ENCODE results near the gene UBE2E2.

GRCh38 chr3:23166845-23167244 is 36.3 kb upstream of the UBE2E2 start:
- TF ChIP-seq CTCF (conservative IDR thresholded peaks at IDR 0.05; ENCODE audit: low read length) (no peak), EZH2phosphoT487 (IDR thresholded peaks at IDR 0.05; ENCODE audit: borderline replicate concordance, low read depth, low read length) (no peak)

Measured in OCI-LY7 (cell line).